Psoas muscle (tissue), 8 donors: ENCODE measurements around the gene CENPP. TPM values are rescaled to one million over a fixed set of nuclear protein-coding genes. Genes with fewer than 3 reads are reported as not detected.

ENCODE experiments used
- ATAC-seq, 4 donors: fragments of 200-7000 bp; cut with Tn5 transposase; one replicate each; pipeline ENCODE4 v1.9.1; 2020; ENCODE audit warnings: moderate library complexity in 3 of 4, mild to moderate bottlenecking in 2 of 4
- DNase-seq, 2 donors: peaks; one replicate each; pipeline ENCODE4 v3.0.0-alpha.2; 2020
- H3K27ac ChIP-seq: fragments of 200-600 bp; one replicate; pipeline ENCODE4 v1.8.0; 2022
- H3K27me3 ChIP-seq, 3 donors: fragments of 200-600 bp in 1 of 3; one replicate each; pipeline versions ENCODE4 v1.6.1 to v1.8.0; 2013 to 2022; ENCODE audit warnings: low read length in 2 of 3, mild to moderate bottlenecking in 2 of 3, moderate library complexity in 1 of 3; ENCODE audit not compliant: insufficient read depth in 3 of 3
- H3K36me3 ChIP-seq, 2 donors: fragments of 200-600 bp in 1 of 2; one replicate each; pipeline versions ENCODE4 v1.6.1 to v1.8.0; 2013 to 2022; ENCODE audit warnings: low read depth in 1 of 2, mild to moderate bottlenecking in 1 of 2, moderate library complexity in 1 of 2; ENCODE audit not compliant: insufficient read depth in 1 of 2
- H3K4me1 ChIP-seq: fragments of 200-600 bp; one replicate; pipeline ENCODE4 v1.8.0; 2022
- H3K4me3 ChIP-seq: fragments of 200-600 bp; one replicate; pipeline ENCODE4 v1.8.0; 2022; ENCODE audit warnings: mild to moderate bottlenecking
- H3K9me3 ChIP-seq: fragments of 200-600 bp; one replicate; pipeline ENCODE4 v1.8.0; 2022
- CTCF ChIP-seq: fragments of 200-600 bp; IDR thresholded peaks from one replicate; pipeline ENCODE4 v1.8.0; 2022; ENCODE audit warnings: antibody characterized with exemption
- WGBS, 3 donors: extraction: QIAGEN DNeasy Blood & Tissue Kit; methylation state at CpG; one replicate each; pipeline versions ENCODE4 v1.1.6 to v1.1.7; 2013; 5-methylcytosine and 5-hydroxymethylcytosine counted together
- intact Hi-C, 2 donors: fragments of 100-400 bp; cut with DNase I; formaldehyde crosslinking; loops; one replicate each; pipeline versions ENCODE4 v1.11.0 to v1.14.2; 2022
- polyA plus RNA-seq, 3 donors: library from polyadenylated mRNA; stranded (reverse); fragments of 200-250 nt; gene quantifications; one replicate each; pipeline ENCODE4 v1.2.3, GENCODE V29; 2013
- total RNA-seq, 4 donors: library from RNA; stranded (reverse); fragmentation: NEBNext Ultra II Directional in 2 of 4; extraction: Animal tissue kit (Norgen Biotek cat#: 25700) in 2 of 4; gene quantifications; one replicate each; pipeline versions ENCODE4 v1.2.1 to v1.2.4, GENCODE V29; 2021 to 2023
- donor health status: healthy with polysubstance abuse.
- donor health status: DM: no; HTN: no; CAD: no; lungs with moderate emphysema.
- donor health status: Bipolar disorder and iron deficiency.
- donor health status: healthy.
- donor health status: DM: yes; HTN: yes; CAD: no.
- donor health status: DM: no; HTN: no; CAD: no.
- donor health status: DM: no; HTN: no; CAD: no.
- donor health status: DM: yes; HTN: yes; CAD: no.

CENPP gene
- total and polyA plus RNA-seq, 7 donors, result 1.8 to 15.7 (median 6.4) TPM

- no peak overlapping the region for H3K4me3 ChIP-seq
- no peaks in the 10 kb centered on the region for H3K27me3 ChIP-seq
- DNase-seq (no peak), ATAC-seq (no peak)
- intact Hi-C loops, result no loop called here
- H3K4me1 ChIP-seq, result no peaks in the 10 kb centered on the region
- WGBS, 3 donors, result 84 to 87% (median 86%) methylated on average over 9 of the region's 9 CpGs
- H3K27ac ChIP-seq, result no peak overlapping the region
- TF ChIP-seq CTCF, result no peak
- H3K9me3 ChIP-seq, result no peaks in the 10 kb centered on the region
- no peaks in the 10 kb centered on the region for H3K36me3 ChIP-seq
These were observed 168.1 kb downstream of the CENPP start for GRCh38 chr9:92493749-92494387.

DNA sequence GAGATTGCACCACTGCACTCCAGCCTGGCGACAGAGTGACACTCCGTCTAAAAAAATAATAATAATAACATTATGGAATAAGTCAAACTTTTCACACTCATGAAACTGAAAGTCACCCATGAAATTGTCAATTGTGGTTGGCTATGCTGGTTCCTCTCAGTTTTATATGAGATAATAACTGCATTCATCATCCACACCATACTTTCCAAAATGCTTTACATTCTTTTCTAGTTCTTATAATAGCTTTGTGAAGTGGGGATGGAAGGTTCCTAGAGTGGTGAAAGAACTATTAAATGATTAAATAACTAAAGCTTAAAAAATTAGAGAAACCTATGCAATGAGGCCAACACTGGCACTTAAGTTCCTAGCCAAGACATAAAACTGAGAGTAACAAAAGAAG is 169.1 kb downstream of the CENPP start:
- H3K27me3 ChIP-seq, result no peaks in the 10 kb centered on the region
- no peak for TF ChIP-seq CTCF
- 72 to 84% (median 80%) methylated on average over 2 of the region's 2 CpGs for WGBS, 3 donors
- no peak for ATAC-seq
- H3K4me1 ChIP-seq, result no peaks in the 10 kb centered on the region
- no peak overlapping the region for H3K27ac ChIP-seq
- H3K36me3 ChIP-seq, result no peaks in the 10 kb centered on the region
- no peak for DNase-seq
- H3K4me3 ChIP-seq, result no peak overlapping the region
- intact Hi-C loops, result no loop called here
- H3K9me3 ChIP-seq, result no peaks in the 10 kb centered on the region

DNA sequence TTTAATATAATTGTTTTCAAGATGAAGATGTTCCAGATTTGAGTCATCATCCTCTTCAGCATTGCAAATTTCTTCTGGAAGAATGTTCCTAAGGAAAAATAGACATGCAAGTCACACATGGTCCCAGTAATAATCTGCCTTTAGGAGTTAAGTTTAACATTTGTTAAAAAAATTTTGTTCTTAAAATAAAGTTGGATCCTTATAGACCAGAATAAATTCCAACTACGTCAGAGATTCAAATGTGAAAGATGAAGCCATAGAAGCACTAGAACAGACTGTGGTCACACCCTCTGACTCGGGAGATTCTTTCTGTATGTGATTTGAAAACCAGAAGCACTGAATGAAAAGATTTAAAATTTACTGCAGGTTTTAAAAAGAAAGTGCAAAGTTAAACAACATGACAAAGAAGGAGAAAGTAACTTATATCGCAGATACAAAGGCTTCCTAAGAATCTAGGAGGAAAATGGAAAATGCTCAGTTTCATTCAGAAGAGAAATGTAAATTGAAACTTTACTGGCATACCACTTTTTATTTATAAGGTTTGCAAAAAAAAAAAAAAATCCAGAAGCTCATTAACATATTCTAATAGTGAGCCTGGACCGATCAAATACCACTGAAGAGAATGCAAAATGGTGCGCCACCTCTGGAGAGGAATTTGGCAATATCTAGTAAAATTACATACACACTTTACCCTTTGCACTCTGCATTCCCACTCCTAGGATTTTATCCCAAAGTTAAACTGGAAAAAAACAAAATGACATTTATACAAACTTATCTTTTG is 170.8 kb downstream of the CENPP start:
- no peaks in the 10 kb centered on the region for H3K36me3 ChIP-seq
- DNase-seq (no peak), ATAC-seq (no peak)
- H3K27me3 ChIP-seq, result no peaks in the 10 kb centered on the region
- no peak overlapping the region for H3K27ac ChIP-seq
- intact Hi-C loops, result no loop called here
- WGBS, 3 donors, result 76 to 79% (median 76%) methylated on average over 5 of the region's 5 CpGs
- no peak overlapping the region for H3K4me3 ChIP-seq
- no peaks in the 10 kb centered on the region for H3K9me3 ChIP-seq
- TF ChIP-seq CTCF, result no peak
- H3K4me1 ChIP-seq, result peaks cover 4% of the 10 kb centered on the region

GRCh38 chr9:92499701-92500100 is 173.9 kb downstream of the CENPP start:
- H3K36me3 ChIP-seq, result no peaks in the 10 kb centered on the region
- ATAC-seq, result no peak
- H3K9me3 ChIP-seq, result no peaks in the 10 kb centered on the region
- H3K4me3 ChIP-seq, result no peak overlapping the region
- no peak for TF ChIP-seq CTCF
- peaks cover 12% of the 10 kb centered on the region for H3K4me1 ChIP-seq
- no peaks in the 10 kb centered on the region for H3K27me3 ChIP-seq
- 38 to 80% (median 59%) methylated on average over 2 of the region's 2 CpGs for WGBS, 3 donors
- intact Hi-C loops, result no loop called here
- DNase-seq, result no peak
- H3K27ac ChIP-seq, result no peak overlapping the region
